HTR-8/SVneo (cell line): ENCODE results near the gene LYPD6B.
A peak's percentile ranks its signal among the peaks of the same experiment; 100 is the strongest.

Experiments used
- DNase-seq: peaks from one replicate; pipeline ENCODE4 v3.0.0; 2011; ENCODE audit warnings: low spot score, mixed read lengths; ENCODE audit not compliant: insufficient read length
- FAIRE-seq: peaks from 2 replicates; lab custom pipeline; 2011; peaks lifted over from hg19 to GRCh38; lab: Jason Lieb, UNC

LYPD6B gene

GRCh38 chr2:149037851-149038250, 648 bp upstream of the LYPD6B start:
- no peak for FAIRE-seq

DNA sequence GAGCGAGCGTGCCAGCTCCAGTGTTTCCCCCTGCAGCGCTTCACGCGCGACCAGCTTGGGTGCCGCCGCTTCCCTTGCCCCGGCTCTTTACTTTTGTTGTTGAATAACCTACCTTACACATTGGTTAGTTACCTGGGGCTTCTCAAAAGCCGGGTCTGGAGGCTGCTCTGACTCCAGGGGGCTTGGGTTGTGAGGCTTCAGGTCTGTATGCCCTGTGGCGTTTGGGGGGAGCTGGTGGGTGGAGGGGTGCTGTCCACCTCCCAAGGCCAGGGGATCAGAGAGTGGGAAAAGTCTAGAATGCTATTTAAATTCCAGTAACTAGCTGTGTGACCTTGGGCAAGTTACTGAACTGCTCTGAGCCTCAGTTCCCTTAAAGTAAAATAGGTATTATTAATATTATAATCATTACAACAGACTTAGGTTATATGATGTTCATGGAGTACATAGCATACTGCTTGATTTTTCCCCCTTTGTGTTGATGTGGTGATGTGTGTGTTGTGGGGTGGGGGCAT, 770 bp downstream of the LYPD6B start:
- FAIRE-seq: no peak

More at GRCh38 chr2:149037851-149038250, 648 bp upstream of the LYPD6B start:
- peak; percentile 62 for DNase-seq

GRCh38 chr2:149040451-149040850, 2.0 kb downstream of the LYPD6B start:
- DNase-seq: no peak
- no peak for FAIRE-seq

More for the DNA sequence above, 770 bp downstream of the LYPD6B start:
- DNase-seq: no peak

- FAIRE-seq: no peak
Measured at GRCh38 chr2:149041482-149041881, 3.0 kb downstream of the LYPD6B start.

GRCh38 chr2:149042881-149043280, 4.4 kb downstream of the LYPD6B start:
- DNase-seq (no peak), FAIRE-seq (no peak)

More at GRCh38 chr2:149041482-149041881, 3.0 kb downstream of the LYPD6B start:
- DNase-seq: no peak

GRCh38 chr2:149044500-149044899, 6.0 kb downstream of the LYPD6B start:
- no peak for DNase-seq
- no peak for FAIRE-seq

GRCh38 chr2:149047118-149047517, 8.6 kb downstream of the LYPD6B start:
- DNase-seq (no peak), FAIRE-seq (no peak)

- peak; percentile 70 for FAIRE-seq
- DNase-seq: no peak
Measured at GRCh38 chr2:149049142-149049541, 10.6 kb downstream of the LYPD6B start.

DNA sequence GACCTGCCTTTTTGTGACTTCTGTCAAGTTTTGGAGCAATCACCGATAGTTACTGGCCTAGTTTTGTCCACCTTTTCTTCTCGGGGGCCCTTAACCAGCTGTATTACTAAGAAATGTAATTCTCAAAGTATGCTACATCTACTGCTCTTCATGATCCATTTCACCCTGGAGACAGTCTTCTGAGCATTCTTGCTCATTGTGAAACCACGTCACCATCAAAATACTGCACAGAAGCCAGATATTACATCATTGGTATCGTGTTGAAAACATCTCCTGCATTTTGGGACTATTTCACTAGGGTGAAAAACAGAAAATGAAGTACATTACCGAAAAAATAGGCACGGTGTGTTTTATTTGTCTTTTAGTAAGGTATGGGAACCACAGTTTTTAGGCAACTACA, 11.7 kb downstream of the LYPD6B start:
- DNase-seq (no peak), FAIRE-seq (peak; percentile 46)

DNA sequence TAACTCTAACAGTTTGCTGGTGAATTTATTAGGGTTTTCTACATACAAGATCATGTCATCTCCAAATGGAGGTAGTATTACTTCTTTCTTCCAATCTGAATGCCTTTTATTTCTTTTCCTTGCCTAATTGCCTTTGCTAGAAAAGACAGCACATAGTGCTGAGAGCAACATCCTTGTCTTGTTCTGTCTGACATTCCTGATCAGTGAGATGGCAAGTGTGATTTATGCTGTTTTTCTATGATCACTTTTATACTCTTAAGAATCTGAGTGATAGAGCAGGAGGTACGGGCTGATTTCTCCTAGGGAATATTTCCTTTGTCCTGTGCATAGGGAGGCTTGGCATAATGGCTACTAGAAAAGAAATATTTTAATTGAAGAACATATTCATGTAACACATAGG, 17.3 kb downstream of the LYPD6B start:
- FAIRE-seq (no peak), DNase-seq (no peak)

DNA sequence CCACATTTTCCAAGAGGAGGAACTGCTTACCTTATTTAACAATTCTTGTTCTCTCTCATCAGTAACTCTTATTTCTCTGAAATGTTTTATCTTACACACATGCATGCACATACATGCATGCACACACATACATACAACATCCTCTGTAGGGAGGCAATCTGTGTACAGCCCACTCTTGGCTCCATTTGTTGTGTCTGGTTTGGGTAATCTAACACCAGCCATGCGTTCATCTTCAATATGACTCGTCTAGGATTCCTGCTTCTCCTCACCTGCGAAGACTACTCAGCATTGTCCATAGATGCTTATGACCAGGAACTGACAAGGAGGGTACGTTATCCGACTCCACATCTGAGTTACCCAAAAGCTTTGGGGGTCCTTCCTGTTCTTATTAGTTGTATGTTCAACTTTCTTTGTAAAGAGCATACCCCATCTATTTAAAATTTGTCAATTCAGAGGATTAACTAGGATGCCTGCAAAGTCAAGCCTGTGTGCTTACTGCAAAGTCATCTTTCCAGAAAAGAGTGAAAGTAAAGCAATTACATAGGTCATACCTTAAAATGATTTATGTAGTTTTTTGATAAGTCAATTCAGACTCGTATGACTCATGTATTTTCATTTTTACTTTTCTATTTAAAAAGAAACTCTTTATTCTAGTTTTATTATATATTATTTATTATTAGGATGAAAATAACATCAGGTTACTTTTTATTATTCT, 18.2 kb downstream of the LYPD6B start:
- DNase-seq (no peak), FAIRE-seq (no peak)

- DNase-seq: no peak
- FAIRE-seq: no peak
Measured at GRCh38 chr2:149057401-149057800, 18.9 kb downstream of the LYPD6B start.

DNA sequence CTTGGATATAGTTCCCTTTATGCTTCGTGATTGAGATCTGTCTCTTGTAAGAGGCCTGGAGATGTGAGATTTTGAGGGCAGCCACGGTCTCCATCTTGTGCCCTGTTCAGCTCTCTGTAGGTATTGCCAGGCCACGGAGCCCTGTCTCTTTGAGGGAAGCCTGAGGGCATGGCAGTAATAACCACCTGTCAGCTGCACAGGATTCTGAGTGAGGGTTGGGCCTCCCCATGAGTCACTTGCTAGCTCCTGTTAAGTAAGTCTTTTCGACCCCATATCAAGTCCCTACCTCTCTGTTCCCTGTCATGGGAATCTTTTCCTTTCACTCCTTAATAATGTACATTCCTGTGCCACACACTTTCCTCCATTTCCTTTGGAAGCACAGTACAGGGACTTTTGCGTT, 20.4 kb downstream of the LYPD6B start:
- no peak for DNase-seq
- FAIRE-seq: no peak

DNA sequence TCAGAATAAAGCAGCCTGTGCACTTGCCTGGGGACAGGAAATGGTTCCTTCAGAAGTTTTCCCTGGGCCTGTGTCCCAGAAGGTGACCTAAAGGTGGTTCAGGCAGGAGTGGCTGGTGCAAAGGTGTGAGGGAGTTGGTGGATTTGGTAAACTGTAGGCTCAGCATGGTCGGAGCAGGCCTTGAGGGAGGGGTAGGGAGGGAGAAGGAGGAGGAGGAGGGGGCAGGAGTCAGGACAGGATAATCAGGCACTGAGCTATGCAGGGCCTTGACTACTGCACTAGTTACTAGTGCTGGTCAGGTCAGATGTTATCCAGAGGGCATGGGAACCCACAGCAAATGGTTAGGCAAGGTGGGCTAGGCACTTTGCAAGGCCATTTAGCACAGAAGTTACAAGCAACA, 21.3 kb downstream of the LYPD6B start:
- DNase-seq: no peak
- FAIRE-seq: no peak

- no peak for DNase-seq
- FAIRE-seq: no peak
Measured at GRCh38 chr2:149061133-149061745, 22.7 kb downstream of the LYPD6B start.

DNA sequence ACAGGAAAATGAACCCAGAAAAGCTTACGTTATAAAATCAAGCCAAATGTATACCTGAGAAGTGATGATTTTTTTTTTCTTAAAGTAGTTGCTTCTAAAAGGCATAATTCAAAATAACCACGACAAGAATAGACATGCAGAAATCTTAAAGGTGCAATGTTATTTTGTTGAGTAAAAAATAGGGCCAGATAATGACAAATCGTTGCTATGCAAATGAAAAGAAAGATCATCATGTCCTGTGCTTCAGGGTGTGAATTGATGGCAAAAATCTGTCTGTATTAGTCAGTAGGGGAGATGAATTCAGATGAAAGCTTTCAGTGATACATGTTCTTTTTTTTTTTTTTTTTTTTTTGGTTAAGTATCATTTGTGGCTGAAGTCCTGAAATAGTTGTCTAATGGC, 24.0 kb downstream of the LYPD6B start:
- no peak for DNase-seq
- no peak for FAIRE-seq

- DNase-seq: no peak
- FAIRE-seq: no peak
Measured at GRCh38 chr2:149063177-149063576, 24.7 kb downstream of the LYPD6B start.

DNA sequence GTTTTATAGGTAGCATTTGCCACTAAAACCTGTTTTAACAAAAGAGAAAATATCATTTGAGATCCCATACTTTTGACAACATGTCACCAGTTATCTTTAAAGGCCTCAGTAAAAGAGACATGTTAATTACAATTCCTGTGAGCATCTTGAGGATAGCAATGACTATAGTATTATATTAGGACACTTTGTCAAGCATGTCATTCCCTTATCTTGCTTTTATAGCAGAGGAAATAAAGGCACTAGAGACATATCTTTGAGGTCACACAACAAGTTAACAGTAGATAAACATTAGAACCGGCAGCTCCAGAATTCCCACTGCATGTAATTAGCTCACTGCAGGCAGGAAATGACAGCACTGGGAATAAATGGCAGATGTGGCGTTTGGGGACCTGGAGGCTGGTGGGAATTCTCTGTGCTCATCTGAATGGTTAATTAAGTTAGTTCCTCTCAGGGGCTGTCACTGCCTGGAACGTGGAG, 25.9 kb downstream of the LYPD6B start:
- FAIRE-seq (no peak), DNase-seq (no peak)

GRCh38 chr2:149064856-149065630, 26.5 kb downstream of the LYPD6B start:
- no peak for FAIRE-seq
- DNase-seq: no peak

- no peak for FAIRE-seq
Measured at GRCh38 chr2:149068225-149068995, 29.9 kb downstream of the LYPD6B start.

More at GRCh38 chr2:149068225-149068995, 29.9 kb downstream of the LYPD6B start:
- no peak for DNase-seq
